Fibroblast of pulmonary artery (primary cell): ENCODE results near the gene SPATA4.
A peak's percentile ranks its signal among the peaks of the same experiment; 100 is the strongest.

ENCODE experiments used
- DNase-seq: peaks from one replicate; pipeline ENCODE4 v3.0.0-alpha.2; 2010; ENCODE audit warnings: low read depth
- H3K4me3 ChIP-seq: replicated peaks from 2 replicates; pipeline ENCODE4 v1.5.1; 2011; ENCODE audit warnings: low read depth, mild to moderate bottlenecking, control low read depth, low read length, moderate library complexity
- CTCF ChIP-seq: IDR thresholded peaks from 2 replicates; pipeline ENCODE4 v1.5.1; 2011; ENCODE audit warnings: mild to moderate bottlenecking, control low read depth, low read length, inconsistent platforms; ENCODE audit errors: missing control alignments

SPATA4 gene

DNA sequence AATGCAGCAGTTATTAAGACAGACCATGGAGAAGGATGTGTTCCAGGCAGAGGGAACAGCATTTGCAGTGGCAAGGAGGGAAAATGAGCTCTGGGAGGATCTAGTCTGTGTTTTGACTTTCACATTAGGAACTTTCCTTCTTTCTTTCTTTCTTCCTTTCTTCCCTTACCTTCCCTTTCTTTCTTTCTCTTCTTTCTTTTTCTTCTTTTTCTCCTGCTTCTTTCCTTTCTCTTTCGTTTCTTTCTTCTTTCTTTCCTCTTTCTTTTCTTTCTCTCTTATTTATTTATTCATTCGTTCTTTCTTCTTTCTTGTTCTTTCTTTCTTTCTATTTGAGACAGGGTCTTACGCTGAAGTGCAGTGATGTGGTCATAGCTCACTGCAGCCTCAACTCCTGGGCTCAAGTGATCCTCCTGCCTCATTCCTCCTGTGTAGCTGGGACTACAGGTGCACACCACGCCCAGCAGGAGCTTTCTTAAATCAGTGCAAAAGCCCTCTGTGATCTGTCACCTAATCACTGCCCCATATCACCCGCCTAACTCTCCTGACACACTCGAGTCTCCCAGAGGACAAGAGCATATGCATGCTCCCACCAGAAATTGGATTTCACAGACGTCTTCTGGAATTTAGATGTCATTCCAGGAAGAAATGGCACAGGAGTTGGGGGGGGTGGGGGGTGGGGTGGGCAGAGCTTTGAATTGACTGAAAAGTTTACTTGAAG, 15.4 kb upstream of the SPATA4 start:
- TF ChIP-seq CTCF, result no peak
- DNase-seq, result no peak
- H3K4me3 ChIP-seq, result no peak overlapping the region

- TF ChIP-seq CTCF, result no peak
- no peak overlapping the region for H3K4me3 ChIP-seq
- no peak for DNase-seq
Observed at GRCh38 chr4:176210101-176210500, 14.7 kb upstream of the SPATA4 start.

DNA sequence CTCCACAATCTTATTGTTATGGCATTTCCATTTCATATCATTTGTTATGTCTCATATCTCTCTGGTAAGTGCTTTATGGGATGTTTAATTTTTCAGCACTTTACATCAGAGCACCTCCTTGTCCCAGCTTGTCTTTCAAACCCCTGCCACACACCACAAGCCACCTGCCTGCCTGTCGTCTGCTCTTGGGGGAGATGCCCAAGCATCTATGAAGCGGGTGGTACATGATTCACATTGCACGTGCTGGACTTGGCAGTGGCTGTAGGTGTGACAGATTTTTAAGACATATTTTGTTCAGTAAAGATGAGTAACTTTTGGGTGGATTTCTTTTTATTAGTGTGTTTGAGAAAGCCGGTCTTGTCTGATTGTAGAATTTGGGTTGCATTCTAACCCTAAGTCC, 14.2 kb upstream of the SPATA4 start:
- no peak overlapping the region for H3K4me3 ChIP-seq
- no peak for TF ChIP-seq CTCF
- no peak for DNase-seq

- no peak for DNase-seq
- no peak overlapping the region for H3K4me3 ChIP-seq
- TF ChIP-seq CTCF, result no peak
Observed at GRCh38 chr4:176207839-176208238, 12.5 kb upstream of the SPATA4 start.

DNA sequence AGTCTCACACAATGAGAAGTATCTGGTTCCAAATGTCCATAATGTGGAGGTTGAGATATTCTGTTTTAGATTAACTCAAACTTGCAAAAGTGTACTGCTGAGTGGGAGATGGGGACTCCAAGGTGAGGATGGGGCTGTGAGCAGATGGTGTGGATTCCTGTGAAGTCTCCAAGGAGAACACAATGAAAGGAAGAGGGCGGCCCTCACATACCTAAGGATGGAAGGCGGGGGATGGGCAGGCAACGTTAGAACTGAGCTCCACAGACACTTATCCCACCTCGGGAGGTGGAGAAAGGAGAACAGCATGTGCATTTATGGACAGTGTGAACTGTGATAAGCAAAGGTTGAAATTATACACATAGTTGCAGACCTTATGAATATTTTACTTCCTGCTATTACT, 9.9 kb upstream of the SPATA4 start:
- DNase-seq, result no peak
- no peak overlapping the region for H3K4me3 ChIP-seq
- no peak for TF ChIP-seq CTCF

- no peak overlapping the region for H3K4me3 ChIP-seq
- TF ChIP-seq CTCF, result no peak
- no peak for DNase-seq
Observed at GRCh38 chr4:176198316-176198903, 3.0 kb upstream of the SPATA4 start.

GRCh38 chr4:176193938-176194337, 1.4 kb downstream of the SPATA4 start:
- TF ChIP-seq CTCF, result no peak
- H3K4me3 ChIP-seq, result no peak overlapping the region
- peak; percentile 35 for DNase-seq
